Prostate gland (tissue), 2 donors: ENCODE data around the gene DAB1.

ENCODE experiments used
- POLR2A ChIP-seq: fragments of 450-650 bp; IDR thresholded peaks from one replicate; pipeline ENCODE4 v1.6.1; 2016; ENCODE audit warnings: antibody characterized with exemption, mild to moderate bottlenecking
- POLR2AphosphoS5 ChIP-seq: sonication (generic); formaldehyde crosslinking; IDR thresholded peaks from one replicate; pipeline ENCODE4 v1.6.1; 2017; ENCODE audit warnings: antibody characterized with exemption
- TF ChIP-seq, protein P1 (sequence below), 4 experiments: fragments of 200-600 bp in 2 of 4; fragments of 450-650 bp in 2 of 4; sonication (generic) in 2 of 4; IDR thresholded peaks; 1 replicate in 3 of 4; 2 replicates in 1 of 4; pipeline ENCODE4 v1.5.1; 2016 to 2019; ENCODE audit warnings: antibody characterized with exemption in 4 of 4, mild to moderate bottlenecking in 2 of 4, moderate library complexity in 2 of 4

DNA sequence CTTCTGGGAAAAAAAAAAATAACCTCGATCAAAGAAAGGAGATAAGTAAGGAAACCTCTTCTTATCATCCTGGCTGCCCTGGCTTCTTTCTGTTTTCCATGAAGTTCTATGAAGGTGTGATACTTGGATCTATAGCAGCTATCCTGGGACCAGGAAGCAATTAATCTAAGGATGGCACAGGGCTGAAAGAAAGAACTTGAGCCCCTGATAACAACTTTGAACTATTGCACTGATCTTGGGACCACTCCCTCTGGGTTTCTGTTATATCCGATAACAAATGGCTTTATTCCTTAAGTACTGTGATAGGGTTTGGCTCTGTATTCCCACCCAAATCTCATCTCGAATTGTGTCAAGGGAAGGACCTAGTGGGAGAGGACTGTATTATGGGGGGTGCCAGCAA is 104.1 kb downstream of the DAB1 start:
- TF ChIP-seq, protein P1, sequence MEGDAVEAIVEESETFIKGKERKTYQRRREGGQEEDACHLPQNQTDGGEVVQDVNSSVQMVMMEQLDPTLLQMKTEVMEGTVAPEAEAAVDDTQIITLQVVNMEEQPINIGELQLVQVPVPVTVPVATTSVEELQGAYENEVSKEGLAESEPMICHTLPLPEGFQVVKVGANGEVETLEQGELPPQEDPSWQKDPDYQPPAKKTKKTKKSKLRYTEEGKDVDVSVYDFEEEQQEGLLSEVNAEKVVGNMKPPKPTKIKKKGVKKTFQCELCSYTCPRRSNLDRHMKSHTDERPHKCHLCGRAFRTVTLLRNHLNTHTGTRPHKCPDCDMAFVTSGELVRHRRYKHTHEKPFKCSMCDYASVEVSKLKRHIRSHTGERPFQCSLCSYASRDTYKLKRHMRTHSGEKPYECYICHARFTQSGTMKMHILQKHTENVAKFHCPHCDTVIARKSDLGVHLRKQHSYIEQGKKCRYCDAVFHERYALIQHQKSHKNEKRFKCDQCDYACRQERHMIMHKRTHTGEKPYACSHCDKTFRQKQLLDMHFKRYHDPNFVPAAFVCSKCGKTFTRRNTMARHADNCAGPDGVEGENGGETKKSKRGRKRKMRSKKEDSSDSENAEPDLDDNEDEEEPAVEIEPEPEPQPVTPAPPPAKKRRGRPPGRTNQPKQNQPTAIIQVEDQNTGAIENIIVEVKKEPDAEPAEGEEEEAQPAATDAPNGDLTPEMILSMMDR (IDR thresholded peaks at IDR 0.05): no peak
- TF ChIP-seq POLR2A: no peak
- TF ChIP-seq POLR2AphosphoS5: no peak
